ENCODE measurements around the gene TPBG. TPM values are rescaled to one million over a fixed set of nuclear protein-coding genes. Genes with fewer than 3 reads are reported as not detected.
A peak's percentile ranks its signal among the peaks of the same experiment; 100 is the strongest.

The TPBG gene
- total and polyA plus RNA-seq, 8 donors: 2.8 to 13.6 (median 5.3) TPM

DNA sequence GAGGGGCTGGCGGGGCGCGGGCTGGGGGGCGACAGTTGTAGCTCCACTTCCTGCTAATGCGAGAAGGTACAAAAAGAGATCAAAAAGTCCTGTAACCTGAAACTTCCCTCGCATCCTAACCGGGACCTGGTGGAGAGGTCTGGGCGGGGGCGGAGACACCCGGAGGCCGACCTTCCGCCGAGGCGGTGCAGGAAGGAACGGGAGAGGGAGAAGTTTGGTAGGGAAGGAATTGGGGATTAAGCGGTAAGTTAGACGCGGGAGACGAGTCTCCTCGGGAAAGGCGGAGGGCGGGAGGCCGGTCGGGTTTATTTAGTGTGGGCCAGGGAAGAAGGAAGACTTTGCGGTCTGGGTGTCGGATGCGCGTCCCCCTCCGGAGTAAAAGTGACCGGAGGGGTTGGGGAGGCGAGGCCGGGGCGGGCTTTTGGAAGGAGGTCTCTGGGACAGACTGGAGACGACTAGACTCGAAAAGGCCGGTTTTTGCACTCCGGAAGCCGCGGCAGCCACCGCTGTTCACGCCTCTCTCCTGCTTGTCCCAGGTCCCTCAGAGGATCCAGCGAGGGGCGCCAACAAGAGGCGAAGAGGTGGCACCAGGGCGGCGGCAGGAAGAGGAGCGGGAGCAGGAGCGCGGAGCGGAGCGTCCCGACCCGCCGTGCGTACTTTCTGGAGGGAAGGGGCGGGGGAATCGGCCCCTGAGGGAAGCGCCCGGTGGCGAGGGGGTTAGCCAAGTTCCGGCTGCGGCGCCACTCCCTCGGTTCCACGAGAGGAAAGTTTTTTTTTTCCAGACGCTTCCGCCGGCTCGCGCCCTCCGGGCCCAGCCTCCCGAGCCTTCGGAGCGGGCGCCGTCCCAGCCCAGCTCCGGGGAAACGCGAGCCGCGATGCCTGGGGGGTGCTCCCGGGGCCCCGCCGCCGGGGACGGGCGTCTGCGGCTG, 734 bp downstream of the TPBG start:
- intact Hi-C loops (cut with DNase I): no loop called here
- DNase-seq: peak; percentile 47 to 80 (median 56)
- WGBS, 2 donors: 0% methylated on average over 67 to 88 of the region's 88 CpGs
- no peak for FAIRE-seq
- TF ChIP-seq, protein P1, sequence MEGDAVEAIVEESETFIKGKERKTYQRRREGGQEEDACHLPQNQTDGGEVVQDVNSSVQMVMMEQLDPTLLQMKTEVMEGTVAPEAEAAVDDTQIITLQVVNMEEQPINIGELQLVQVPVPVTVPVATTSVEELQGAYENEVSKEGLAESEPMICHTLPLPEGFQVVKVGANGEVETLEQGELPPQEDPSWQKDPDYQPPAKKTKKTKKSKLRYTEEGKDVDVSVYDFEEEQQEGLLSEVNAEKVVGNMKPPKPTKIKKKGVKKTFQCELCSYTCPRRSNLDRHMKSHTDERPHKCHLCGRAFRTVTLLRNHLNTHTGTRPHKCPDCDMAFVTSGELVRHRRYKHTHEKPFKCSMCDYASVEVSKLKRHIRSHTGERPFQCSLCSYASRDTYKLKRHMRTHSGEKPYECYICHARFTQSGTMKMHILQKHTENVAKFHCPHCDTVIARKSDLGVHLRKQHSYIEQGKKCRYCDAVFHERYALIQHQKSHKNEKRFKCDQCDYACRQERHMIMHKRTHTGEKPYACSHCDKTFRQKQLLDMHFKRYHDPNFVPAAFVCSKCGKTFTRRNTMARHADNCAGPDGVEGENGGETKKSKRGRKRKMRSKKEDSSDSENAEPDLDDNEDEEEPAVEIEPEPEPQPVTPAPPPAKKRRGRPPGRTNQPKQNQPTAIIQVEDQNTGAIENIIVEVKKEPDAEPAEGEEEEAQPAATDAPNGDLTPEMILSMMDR (IDR thresholded peaks at IDR 0.05): no peak
- H3K27me3 ChIP-seq: no peaks in the 10 kb centered on the region
- peaks cover 0 to 3% (median 0%) of the 10 kb centered on the region in 4 donors for H3K9me3 ChIP-seq
- no peaks in the 10 kb centered on the region for H3K36me3 ChIP-seq
- H3K27ac ChIP-seq: peak overlapping the region; percentile 36 to 82 (median 60)
- peak overlapping the region; percentile 59 to 80 (median 70) for H3K4me3 ChIP-seq
- no peaks in the 10 kb centered on the region for H3K4me1 ChIP-seq
- ATAC-seq: peak; percentile 81 to 87 (median 83)

DNA sequence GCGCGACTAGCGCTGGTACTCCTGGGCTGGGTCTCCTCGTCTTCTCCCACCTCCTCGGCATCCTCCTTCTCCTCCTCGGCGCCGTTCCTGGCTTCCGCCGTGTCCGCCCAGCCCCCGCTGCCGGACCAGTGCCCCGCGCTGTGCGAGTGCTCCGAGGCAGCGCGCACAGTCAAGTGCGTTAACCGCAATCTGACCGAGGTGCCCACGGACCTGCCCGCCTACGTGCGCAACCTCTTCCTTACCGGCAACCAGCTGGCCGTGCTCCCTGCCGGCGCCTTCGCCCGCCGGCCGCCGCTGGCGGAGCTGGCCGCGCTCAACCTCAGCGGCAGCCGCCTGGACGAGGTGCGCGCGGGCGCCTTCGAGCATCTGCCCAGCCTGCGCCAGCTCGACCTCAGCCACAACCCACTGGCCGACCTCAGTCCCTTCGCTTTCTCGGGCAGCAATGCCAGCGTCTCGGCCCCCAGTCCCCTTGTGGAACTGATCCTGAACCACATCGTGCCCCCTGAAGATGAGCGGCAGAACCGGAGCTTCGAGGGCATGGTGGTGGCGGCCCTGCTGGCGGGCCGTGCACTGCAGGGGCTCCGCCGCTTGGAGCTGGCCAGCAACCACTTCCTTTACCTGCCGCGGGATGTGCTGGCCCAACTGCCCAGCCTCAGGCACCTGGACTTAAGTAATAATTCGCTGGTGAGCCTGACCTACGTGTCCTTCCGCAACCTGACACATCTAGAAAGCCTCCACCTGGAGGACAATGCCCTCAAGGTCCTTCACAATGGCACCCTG, 1.6 kb downstream of the TPBG start:
- H3K27ac ChIP-seq: peak overlapping the region; percentile 36 to 82 (median 60)
- no peaks in the 10 kb centered on the region for H3K36me3 ChIP-seq
- H3K27me3 ChIP-seq: no peaks in the 10 kb centered on the region
- H3K4me3 ChIP-seq: peak overlapping the region; percentile 59 to 80 (median 70)
- intact Hi-C loops (cut with DNase I): no loop called here
- peaks cover 0 to 3% (median 0%) of the 10 kb centered on the region in 4 donors for H3K9me3 ChIP-seq
- FAIRE-seq: no peak
- peak; percentile 13 to 78 (median 38) for DNase-seq
- no peaks in the 10 kb centered on the region for H3K4me1 ChIP-seq
- TF ChIP-seq, protein P1 (IDR thresholded peaks at IDR 0.05): peak in 1 of 4 donors; percentile 9
- peak; percentile 34 to 64 (median 50) for ATAC-seq
- 8 to 11% methylated on average over 62 to 67 of the region's 67 CpGs for WGBS, 2 donors

DNA sequence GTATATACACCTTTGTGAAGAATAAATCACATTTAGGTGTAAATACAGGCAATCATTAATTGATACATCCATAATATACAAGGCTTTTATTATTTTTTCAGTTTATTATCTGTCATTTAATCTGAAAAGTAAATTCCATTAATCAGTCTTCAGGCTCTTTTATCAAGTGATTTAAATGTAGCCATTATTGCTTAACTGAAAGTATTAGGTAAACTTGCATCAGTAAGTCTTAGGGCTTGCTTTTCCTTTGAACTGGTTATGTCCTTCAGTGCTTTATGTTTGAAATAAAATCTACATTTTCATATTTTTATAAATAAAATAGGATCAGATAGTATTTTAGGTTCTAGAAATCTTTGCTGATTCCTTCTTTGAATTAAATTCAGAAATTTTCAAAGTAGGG, 4.1 kb downstream of the TPBG start:
- no peak for FAIRE-seq
- no peaks in the 10 kb centered on the region for H3K27me3 ChIP-seq

GRCh38 chr6:82370788-82371187, 7.2 kb downstream of the TPBG start:
- WGBS, 2 donors: 63 to 84% methylated on average over 3 of the region's 3 CpGs
- DNase-seq: no peak

More for the DNA sequence above, 4.1 kb downstream of the TPBG start:
- DNase-seq (no peak), ATAC-seq (no peak)
- H3K4me1 ChIP-seq: no peaks in the 10 kb centered on the region
- no peak overlapping the region for H3K4me3 ChIP-seq
- peaks cover 0 to 3% (median 0%) of the 10 kb centered on the region in 4 donors for H3K9me3 ChIP-seq
- TF ChIP-seq, protein P1 (IDR thresholded peaks at IDR 0.05): no peak
- intact Hi-C loops (cut with DNase I): no loop called here
- H3K36me3 ChIP-seq: no peaks in the 10 kb centered on the region
- H3K27ac ChIP-seq: no peak overlapping the region

More at GRCh38 chr6:82370788-82371187, 7.2 kb downstream of the TPBG start:
- Histone ChIP-seq H3K9me3 (peaks cover 0 to 3% (median 0%) of the 10 kb centered on the region in 4 donors), H3K36me3 (no peaks in the 10 kb centered on the region), H3K27ac (no peak overlapping the region), H3K27me3 (no peaks in the 10 kb centered on the region), H3K4me3 (no peak overlapping the region), H3K4me1 (no peaks in the 10 kb centered on the region)
- intact Hi-C loops (cut with DNase I): no loop called here
- no peak for FAIRE-seq
- ATAC-seq: no peak
- TF ChIP-seq, protein P1 (IDR thresholded peaks at IDR 0.05): no peak
